Temporal lobe (tissue), 1 donor: ENCODE measurements around the gene GRP. TPM values are rescaled to one million over a fixed set of nuclear protein-coding genes. Genes with fewer than 3 reads are reported as not detected.

Experiments used
- total RNA-seq: library from RNA; depleted of rRNA; stranded (reverse); fragments of >200 nt; gene quantifications from one replicate; pipeline ENCODE4 v1.2.3, GENCODE V29; 2014

GRP gene
- total RNA-seq, 1 donor from 2014 or later = 17.5 TPM

Other genes starting within 250 kb of the GRP start
- gene SEC11C, start 80.3 kb upstream of the GRP start, total RNA-seq = 45.2 TPM
- gene RAX, start 53.3 kb downstream of the GRP start, total RNA-seq = not detected
- gene CPLX4, start 98.5 kb downstream of the GRP start, total RNA-seq = under 0.01 TPM
- gene LMAN1, start 139.1 kb downstream of the GRP start, total RNA-seq = 41.1 TPM